Colon (tissue), 2 donors: ENCODE results near the gene MICAL3.
"Not testable (repeated sequence)": the region's sequence is repeated elsewhere in the genome, so short reads cannot be mapped to it uniquely, and the experiment has no call there.

ENCODE experiments used
- FAIRE-seq: peaks from 2 replicates; lab custom pipeline; 2012; peaks lifted over from hg19 to GRCh38; lab: Jason Lieb, UNC
- donor health status: control.
- donor health status: control.

The MICAL3 gene

DNA sequence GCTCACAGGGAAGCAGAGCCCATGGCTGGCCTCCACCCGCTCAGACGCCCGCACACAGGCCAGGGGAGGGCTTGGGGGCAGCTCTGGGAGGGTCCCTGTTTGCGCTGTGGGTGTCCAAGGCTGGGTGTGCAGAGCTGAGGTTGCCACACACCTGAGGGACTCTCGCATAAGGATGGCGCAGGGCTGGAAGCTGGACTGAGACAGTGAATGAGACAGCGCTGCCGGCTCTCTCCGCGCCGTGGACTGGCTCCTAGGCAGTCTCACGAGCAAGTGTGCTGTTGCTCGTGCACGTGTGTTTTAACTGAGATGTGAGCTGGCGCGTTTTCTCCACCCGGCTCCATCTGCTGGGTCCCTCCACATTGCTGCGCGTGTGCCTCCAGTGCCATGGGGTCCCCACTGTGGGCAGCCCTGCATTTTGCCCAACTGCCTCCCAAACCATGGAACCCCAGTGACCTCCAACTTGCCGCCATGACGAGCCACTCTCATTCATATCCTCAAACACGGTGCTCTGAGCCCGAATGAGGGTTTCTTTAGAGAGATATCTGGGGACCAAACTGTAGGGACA is 245.9 kb downstream of the MICAL3 start:
- FAIRE-seq: no peak

GRCh38 chr22:17777717-17778044 is 246.7 kb downstream of the MICAL3 start:
- no peak for FAIRE-seq

- no peak for FAIRE-seq
Observed at GRCh38 chr22:17777005-17777716, 247.2 kb downstream of the MICAL3 start.

- FAIRE-seq: no peak
Observed at GRCh38 chr22:17775781-17776465, 248.4 kb downstream of the MICAL3 start.

DNA sequence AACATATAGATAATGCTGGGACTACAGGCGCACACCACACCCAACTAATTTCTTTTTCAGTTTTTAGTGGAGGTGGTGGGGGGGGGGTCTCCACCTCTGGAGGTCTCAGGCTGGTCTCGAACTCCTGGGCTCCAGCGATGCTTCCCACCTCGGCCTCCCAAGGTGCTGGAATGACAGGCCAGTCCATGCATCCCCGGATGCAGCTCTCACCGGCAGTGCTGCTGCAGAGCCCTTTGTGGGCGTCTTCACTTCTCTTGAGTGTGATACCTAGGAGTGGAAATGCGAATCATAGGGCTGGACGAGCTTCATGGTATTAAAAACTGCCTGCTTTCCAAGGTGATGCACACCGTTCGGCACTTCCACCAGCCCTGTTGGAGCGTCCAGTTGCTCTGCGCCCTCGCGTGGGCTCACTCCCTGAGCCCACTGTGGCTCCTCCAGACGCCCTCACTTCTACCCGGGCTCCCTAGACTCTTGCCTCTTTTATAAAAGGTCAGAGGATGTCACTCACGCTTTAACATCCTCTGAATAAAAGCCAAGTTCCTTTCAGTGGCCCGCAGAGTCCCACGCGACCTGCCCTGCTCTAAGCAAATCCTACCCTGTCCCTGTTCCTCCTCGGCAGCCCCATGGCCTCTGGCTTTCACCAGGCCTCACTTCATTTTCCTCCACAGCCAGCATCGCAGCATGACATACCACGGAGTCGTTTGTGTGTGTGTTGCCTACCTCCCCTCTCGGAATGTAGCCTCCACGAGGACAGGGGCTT is 249.3 kb downstream of the MICAL3 start:
- FAIRE-seq: no peak

DNA sequence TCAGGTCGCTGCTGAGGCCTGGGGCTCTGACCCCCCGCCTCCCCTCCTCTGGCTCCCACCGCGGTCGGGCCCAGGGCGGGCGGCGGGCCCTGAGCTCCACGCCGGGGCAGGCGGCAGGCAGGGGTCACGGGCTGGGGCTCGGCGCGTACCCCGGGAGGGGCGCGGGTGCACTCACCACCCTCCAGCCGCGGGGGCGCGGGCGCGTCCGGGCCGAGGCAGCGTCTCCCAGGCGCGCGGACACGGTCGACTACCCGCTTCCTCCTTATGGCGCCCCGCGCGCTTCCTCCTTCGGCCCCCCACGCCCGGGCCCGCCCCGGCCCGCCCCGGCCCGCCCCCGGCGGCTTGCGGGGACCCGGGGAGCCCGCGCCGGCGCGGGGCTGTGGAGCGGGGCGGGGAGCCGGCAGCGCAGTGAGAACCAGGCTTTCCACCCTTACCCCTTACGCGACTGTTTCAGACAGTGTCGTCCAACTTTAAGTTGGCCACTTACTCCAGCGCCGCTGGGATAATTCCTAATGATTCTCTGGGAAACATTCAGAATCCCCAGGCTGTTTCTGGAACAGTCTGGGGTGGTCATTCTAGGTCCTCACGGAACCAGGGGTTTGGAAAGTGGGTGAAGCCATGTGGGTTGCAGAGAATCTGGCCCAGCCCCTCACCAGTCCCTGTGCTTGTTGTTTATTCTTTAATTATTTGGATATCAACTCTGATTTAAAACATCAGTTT is 250.0 kb downstream of the MICAL3 start, which contains the start of gene BID:
Gene BID, minus strand, starts transcription at position 264 of the 720 bp plus-strand sequence. CDS start 24,353 bp downstream, outside the sequence.
- no peak for FAIRE-seq

DNA sequence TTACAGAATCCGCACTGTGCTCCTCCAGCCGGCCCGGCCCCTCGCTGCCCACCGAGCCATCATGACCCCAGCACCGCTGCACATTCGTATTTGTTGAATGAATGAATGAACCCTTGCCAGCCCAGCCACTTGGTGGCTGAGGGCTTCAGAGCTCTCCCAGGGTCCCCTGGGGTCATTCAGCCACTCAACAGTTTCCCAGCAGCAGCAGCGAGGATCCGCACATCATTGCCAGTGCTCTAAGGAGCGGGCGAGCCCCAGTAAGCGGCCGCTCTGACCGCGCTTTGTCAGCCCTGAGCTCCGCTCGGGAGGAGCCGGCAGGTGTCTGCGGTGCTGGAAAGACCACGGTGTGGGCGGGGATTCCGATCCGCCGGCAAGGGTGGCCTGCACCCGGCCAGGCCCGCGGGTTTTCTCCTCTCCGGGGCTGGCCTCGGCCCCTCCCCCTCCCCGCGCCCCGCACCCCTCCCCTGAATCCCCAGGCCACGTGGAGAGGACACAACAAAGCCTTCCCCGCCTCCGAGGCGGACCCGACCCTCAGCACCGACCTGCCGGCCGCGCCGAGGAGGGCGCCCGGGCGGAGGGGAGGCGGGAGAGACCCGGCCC is 250.7 kb downstream of the MICAL3 start:
- no peak for FAIRE-seq

DNA sequence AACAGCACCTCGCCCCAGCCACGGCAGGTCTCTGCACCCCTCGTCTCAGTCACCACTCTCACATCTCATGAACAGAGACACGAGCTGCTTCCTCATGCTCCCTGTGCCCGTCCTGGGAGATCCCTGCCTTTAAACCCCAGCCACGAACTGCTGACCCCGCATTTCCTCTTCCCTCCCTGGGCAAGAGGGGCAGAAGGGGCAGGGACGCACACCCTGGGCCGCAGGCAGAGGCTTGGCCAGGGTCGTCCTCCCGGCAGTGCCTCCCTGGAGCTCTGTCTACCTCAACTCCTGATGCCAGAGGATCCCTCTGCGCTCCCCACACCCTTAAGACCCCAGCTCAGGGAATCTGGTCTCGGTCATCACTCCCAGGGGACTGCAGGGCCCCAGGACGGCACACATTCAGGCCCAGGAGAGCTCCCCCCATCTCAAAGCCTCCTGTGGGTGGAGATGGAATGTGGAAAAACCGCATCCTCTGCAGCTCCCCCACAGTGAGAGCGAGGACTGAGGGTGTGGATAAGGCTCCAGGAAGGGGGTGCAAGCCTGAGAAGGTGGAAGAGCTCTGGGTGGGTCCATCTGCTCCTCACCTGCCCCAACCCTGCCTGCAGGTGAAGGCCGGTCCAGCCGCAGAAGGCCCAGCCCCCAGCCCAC is 251.3 kb downstream of the MICAL3 start:
- FAIRE-seq: no peak

DNA sequence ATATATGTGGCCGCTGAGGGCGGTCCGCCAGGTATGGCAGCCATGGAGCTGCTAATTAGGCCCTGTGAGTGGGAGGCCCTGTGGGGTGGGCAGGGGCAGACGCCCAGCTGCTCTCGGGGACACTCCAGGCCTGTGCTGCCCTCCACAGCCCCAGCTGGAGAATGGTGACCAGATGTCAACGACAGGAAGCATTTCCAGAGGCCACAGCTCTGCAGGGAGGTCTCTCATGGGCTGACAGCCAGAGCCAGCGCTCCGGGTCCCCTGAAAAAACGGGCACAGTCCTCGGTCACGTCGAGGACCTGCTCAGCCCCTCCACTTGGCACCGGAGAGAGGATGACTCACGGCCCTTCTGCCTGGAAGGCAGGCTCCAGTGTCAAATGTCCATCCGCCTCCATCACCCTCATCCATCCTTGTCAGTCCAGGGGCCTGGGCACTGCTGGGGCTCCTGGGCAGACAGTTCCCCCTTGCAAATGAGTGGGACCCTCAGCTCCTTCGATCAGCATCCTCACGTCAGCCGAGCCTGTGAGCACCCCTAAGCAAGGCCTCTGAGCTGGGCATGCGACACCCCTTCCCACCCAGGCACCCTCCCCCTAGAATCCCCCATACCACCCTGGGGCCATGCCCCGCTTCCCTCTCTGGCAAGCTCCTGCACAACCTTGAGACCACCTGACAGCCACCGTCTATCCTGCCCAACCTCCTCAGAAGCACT is 252.0 kb downstream of the MICAL3 start:
- FAIRE-seq: no peak

- FAIRE-seq: no peak
Observed at GRCh38 chr22:17770180-17771077, 253.9 kb downstream of the MICAL3 start.

- no peak for FAIRE-seq
Observed at GRCh38 chr22:17769716-17770082, 254.7 kb downstream of the MICAL3 start.

DNA sequence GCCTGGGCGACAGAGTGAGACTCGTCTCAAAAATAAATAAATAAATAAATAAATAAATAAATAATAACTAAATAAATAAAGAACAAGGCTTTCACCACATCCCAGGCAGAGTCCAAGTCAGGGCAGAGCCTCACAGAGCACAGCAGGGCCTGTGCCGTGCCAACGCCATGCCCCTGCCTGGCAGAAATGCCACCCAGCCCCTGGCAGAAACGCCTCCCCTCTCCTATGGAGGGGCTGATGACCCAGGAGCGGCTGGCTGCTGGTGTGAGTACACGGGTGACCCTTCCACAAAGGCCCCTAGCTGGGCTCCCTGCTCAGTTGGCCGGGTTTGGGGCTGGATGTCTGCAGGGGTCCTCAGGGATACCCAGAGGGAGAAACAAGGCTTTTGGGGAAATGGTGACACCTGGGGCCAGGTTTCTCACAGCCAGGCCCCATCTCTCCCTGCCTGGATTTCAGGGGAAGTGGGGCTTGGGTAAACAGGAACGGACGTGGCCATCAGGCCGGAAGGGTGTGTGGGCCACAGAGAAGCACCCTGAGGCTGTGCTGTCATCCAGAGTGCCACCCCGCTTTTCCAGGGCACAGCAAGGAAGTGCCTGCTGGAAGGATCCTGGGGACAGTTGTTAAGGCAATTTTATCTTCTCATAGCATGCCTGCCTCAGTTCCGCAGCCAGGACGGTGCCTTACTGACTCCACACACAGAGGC is 255.2 kb downstream of the MICAL3 start:
- FAIRE-seq: no peak

- FAIRE-seq: no peak
Observed at GRCh38 chr22:17767233-17768065, 256.9 kb downstream of the MICAL3 start.

DNA sequence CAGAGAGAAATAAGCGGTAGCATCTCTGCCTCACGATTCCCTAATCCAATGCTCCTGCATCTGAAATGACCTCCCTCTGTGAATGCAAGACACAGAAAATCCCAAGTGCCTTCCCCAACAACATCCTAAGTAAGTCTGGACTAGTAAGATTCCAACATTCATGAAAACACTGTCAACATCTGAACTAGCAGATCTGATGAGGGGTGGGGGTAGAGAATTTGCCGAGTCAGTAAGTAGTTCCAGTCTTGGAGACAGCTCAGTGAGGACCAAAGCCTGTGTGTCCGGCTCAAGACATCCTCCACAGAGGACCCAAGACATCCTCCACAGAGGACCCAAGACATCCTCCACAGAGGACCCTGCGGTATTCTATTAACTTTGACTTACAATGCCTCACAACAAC is 259.5 kb downstream of the MICAL3 start:
- not testable (repeated sequence) for FAIRE-seq

DNA sequence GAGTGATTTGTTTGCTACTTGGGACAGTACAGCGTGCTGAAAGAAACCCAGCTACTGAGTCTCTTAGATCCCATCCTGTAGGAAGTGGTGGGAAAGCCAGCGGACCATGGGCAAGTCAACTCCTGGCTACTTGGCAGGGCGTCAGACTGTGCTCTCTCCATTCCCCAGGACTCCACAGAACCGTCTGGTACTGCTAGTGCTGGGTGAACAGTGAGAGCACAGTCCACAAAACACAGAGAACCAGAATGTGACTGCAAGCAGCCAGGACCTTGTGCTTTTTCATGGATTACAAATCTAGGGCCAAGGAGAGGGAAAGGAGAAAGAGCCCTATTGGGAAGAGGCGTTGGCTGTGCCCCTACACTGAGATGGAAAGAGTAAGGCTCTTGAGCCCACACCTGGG is 260.3 kb downstream of the MICAL3 start:
- FAIRE-seq: no peak

DNA sequence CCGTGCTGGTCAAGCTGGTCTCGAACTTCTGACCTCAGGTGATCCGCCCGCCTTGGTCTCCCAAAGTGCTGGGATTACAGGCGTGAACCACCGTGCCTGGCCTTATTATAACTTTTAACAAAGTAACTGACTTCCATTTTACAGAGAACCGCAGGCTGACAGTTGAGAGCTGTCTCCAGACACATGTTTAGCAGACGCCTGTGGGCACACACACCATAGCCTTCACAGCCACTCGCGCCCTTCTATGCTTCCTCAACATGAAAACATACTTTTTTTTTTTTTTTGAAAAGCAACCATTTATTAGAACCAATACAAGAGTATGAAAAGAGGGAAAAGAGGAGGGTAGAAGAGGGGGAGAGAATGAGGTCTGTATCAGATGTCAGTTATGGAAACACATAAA is 260.9 kb downstream of the MICAL3 start:
- not testable (repeated sequence) for FAIRE-seq

- no peak for FAIRE-seq
Observed at GRCh38 chr22:17761138-17761488, 263.2 kb downstream of the MICAL3 start.
